NCI-H128 (cell line): ENCODE data around the gene NUP85.
"Not testable (repeated sequence)": the region's sequence is repeated elsewhere in the genome, so short reads cannot be mapped to it uniquely, and the experiment has no call there.

Experiments used
- DNase-seq: peaks from one replicate; lab custom pipeline; 2025; ENCODE audit not compliant: unreplicated experiment; lab: John Stamatoyannopoulos, UW

NUP85 gene

DNA sequence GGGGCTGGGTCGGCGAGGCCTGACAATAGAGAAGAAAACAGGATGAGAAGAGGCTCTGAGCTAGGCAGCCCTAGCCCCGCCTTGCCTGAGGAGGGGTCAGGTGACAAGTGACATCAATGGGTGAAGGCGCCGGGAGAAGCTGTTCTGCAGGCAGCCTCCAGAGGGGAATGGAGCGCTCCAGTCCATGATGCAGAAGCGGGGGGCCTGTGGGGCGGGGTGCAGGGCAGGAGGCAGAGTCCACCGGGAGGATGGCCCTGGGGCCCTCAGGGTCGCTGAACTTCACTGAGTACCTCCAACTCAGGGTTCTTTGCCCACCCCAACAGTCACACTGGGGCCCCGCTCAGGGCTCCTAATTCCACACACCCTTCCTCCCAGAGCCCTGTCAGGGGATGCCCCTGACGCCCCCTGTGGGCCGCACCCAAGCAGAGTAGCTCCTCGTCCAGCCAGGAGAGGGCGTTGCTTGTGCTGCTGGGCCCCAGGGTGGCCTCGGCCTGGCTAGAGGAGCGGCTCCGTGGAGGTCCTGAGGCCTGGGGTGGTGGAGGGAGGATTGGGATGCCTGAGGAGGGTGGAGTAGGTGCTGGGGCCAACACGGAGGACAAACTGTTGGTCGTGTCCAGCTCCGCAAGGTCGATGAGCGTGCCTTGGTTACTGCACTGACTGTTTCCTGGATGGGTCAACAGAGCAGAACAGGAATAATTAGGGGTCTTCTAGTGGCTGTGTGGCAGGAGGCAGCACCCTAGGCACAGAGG lies 35.1 kb downstream of the NUP85 start:
- no peak for DNase-seq

DNA sequence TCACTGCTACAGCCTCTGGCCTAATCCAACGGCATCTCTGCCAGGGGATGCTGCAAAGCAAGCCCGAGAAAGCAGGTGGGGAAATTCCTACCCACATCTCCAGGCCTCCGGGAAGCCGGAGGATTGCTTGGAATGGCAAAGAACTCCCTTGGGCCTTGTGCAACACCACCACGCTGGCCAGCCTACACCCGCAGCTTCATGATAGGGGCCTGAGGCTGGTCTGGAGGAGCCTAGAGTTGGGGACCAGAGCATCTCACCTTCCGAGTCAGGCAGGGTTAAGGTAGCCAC lies 35.6 kb downstream of the NUP85 start:
- no peak for DNase-seq

DNA sequence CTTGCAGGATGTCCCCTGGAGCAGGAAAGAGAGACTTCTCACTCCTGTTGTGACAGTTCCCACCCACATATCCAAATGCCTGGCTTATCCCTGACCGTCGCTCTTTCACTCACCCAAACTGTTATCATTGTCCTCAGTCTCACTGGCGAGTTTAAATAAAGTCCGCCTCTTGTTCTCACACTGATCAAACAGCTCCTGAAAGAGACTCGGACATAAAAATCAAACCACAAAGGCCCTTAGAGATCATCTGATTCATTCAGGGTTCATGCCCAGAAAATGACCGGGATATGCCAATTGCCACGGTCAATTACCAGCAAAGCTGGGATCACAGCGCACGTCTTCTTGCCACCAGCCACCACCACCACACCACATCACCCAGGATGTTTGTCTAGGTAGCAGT lies 36.0 kb downstream of the NUP85 start:
- DNase-seq, result no peak

DNA sequence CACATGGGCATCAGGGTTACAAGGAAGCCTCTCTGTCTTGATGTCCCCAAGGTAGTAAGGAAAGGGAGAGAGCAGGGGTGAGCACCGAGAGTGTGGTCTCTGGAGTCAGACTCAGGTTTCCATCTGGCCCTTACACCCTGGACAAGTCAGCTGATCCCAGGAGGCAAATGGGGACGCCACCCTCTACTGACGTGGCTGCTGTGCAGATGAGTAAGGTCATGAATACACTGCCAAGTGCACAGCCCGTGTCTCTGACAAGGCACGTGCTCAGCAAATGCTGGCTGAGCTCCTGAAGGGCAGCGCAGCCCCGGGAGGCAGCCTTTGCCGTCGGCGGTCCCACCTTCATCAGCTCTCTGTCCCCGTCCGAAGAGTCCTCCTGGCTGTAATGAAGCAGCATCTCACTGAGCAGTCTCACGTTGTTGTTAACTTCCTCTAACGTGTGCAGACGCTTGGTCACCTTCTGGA lies 36.5 kb downstream of the NUP85 start:
- no peak for DNase-seq

DNA sequence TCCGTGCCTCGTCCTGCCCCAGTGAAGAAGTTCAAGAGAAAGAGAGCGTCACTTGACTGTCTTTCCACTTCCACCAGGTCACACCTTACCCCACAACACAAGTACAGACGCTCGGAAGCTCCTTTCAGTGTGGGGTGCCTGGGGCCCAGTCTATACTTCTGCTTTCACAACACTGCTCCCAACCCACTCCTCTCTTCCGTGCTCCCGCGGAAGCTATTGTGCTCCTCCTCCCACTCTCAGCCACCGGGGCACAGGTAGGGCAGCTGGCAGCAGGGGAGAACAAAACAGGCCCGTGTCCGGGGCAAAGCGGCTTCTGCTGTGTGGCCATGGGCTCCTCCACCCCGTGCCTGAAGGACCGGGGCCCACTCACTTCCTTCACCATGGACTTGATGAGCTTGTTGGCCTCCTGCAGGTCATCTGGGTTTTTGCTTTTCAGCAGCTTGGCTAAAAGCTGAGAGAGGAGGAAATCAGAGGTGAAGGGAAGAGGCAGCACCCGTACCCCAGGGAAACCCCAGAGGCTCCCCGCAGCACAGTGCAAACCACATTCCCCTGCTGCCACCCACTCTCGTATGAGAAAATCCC lies 37.1 kb downstream of the NUP85 start:
- no peak for DNase-seq

DNA sequence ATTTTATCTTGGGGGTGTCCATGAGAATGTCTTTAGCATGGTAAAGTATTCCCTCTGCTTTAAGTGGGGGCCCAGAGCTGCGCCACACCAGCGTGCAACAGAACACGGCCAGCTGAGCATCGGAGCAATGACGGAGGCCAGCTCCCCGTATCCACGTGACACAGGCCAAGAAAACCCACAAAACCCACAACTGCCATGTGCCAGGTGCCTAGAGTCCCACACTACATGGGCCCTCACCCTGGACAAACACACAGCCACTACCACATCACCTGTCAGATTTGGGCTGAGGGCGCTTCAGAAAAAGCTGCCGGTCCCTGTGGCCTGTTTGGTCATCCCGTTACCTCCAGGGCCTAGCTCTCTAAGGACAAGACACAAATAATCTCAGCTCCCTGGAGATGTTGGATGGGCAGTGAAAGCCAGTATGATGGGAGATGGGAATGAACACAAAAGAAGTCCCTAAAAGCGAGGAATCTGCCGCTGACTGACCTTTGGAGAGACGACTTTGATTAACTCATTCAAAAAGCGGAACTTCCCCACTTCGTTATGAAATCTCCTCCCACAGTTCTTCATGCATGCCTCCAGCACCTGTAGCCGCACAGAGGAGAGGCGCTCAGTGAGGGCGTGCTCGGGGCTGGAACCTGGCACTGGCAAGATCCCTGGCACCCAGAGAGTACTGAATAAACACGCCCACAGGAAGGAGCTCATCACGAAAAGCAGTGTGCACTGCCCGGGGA lies 38.8 kb downstream of the NUP85 start:
- no peak for DNase-seq

DNA sequence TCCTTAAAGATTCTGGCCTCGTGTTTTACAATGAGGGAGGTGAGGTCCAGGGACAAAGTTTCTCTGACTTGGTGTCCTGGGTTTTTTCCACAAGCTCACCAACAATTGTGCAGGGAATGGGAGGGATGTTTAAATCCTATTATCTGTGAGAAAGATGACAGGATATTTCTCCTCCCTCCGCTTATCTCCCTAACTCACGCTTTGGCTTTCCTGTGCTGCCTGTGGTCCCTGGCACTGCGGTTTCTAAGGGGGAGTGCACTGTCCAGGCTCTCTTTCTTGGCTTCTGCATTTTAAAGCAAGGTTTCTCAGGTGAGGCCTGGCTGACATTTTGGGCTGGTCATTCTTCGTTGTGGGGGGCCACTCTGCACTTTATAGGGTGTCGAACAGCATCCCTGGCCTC lies 39.5 kb downstream of the NUP85 start:
- DNase-seq, result no peak

DNA sequence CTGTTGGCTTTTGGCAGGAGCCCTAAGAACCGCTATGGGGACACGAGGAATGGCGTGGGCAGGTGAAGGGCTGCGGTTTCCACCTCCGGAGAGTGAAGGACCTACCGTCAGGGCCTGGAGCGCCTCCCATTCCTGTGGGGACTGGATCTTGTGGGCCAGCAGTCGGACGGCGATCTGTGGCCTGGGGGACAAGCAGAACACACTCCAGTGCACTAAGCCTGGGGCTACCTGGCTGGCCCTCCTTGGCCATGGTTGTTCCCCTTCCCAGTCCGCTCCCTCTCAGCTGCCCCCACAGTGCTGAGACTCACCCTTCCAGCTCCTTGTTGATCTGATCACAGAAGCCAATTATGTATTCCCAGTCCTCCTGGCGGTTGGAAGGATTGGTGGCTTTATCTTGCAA lies 40.9 kb downstream of the NUP85 start:
- no peak for DNase-seq

DNA sequence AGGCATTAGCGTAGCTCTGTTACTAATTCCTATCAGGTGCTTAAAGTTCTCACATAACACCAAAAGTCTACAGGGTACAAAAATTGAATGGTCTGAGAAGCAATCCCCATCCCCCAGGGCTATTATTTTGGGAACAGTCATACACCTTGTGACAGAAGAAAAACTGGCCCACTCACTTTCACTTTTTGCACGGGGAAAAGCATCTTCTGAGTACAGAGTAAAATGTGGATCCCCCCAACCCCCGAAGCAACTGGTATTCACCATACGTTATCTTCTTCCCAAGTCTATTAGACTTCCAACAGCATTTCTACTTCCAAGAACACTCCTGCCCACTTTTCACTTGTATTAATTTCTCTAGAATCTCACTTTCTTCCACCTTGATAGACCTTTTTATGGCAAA lies 44.1 kb downstream of the NUP85 start:
- no peak for DNase-seq

DNA sequence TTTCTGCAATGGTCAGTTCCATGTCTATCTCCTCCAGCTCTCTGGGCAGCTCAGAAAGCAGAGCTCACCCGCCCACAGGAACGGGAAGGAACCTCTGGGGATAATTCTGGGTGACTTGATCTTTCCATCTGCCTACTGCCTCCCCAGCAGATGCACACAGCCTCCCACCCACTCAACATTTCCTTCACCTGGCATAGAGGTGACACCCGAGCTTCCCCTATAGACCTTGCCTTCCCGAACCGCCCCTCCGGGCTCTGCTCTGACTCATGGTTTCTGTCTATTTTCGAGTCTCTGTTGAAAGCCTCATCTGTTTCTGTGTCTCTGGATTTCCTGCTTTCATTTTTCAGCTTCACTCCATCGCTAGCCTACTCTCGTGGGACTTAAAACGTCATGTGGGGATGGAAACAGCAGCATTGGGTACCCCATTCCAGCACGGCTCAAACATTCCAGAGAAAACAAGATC lies 44.6 kb downstream of the NUP85 start:
- no peak for DNase-seq

DNA sequence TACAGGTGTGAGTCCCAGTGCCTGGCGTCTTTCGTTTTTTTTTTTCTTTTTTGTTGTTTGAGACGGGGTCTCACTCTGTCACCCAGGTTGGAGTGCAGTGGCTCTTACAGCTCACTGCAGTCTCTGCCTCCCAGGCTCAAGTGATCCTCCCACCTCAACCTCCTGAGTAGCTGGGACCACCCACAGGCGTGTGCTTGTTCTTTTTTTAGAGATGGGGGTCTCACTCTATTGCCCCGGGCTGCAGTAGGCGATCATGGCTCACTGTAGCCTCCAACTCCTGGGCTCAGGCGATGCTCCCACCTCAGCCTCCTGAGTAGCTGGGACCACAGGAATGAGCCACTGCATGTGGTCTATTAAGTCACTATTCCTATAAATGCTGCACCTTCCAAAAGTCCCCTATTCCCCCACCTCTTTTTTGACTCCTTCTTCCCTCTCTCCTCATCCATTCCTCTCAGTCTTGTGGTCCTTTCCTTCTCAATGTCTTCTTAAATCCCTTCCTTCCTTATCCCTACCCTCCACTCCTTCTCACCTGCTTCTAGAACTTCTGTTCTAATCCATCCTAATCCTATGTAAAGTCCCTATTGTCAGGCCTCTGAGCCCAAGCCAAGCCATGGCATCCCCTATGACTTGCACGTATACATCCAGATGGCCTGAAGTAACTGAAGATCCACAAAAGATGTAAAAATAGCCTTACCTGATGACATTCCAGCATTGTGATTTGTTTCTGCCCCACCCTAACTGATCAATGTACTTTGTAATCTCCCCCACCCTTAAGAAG lies 46.7 kb downstream of the NUP85 start:
- DNase-seq, result no peak

DNA sequence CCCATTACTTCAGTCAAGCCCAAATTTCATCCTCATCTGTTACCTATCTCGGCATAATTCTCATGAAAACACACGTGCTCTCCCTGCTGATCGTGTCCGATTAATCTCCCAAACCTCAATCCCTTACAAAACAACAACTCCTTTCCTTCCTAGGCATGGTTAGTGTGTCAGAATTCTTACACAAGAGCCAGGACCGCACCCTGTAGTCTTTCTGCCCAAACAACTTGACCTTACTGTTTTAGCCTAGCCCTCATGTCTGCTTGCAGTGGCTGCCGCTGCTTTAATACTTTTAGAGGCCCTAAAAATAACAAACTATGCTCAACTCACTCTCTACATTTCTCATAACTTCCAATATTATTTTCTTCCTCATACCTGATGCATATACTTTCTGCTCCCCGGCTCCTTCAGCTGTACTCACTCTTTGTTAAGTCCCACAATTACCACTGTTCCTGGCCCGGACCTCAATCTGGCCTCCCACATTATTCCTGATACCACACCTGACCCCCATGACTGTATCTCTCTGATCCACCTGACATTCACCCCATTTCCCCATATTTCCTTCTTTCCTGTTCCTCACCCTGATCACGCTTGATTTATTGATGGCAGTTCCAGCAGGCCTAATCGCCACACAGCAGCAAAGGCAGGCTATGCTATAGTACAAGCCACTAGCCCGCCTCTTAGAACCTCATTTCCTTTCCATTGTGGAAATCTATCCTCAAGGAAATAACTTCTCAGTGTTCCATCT lies 50.6 kb downstream of the NUP85 start:
- DNase-seq, result not testable (repeated sequence)

DNA sequence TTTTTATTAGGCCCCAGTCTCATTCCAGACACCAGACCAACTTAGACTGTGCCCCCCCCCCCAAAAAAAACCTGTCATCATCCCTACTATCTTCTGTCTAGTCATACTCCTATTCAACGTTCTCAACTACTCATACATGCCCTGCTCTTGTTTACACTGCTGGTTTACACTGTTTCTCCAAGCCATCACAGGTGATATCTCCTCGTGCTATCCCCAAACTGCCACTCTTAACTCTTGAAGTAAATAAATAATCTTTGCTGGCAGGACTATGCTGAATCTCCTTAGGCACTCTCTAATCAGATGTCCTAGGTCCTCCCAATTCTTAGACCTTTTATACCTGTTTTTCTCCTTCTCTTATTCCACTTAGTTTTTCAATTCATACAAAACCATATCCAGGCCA lies 51.7 kb downstream of the NUP85 start:
- not testable (repeated sequence) for DNase-seq

DNA sequence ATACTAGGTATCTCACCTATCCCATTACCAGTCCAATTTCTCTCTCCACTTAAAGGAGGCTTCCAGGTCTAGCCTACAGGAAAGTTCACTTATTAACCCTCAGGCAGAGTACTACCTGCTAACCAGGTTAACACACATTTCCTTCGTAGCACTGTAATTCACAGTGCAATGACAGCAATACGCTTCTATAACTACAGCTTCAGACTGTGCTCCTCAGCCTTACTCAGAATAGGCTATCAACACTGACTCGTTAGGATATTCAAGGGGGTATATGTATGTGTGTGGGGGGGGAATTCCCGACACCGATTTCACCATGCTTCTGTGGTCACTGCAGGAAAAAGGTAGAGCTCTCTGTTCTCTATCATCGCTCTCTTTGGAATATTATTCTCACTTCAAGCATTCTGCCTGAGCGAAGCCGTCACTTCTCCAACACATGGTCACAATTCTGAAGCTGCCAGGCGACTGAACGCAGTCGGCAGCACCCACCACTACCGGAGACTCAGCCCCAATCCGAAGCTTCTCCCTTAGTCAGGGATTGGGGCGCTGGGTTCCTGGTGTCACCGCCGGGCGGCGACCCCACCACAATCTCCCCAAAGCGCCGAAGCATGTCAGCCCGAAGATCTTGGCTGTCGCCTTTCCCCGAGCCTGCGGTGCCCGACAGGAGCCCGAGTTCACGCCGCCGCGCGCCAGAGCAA lies 55.3 kb downstream of the NUP85 start:
- no peak for DNase-seq

DNA sequence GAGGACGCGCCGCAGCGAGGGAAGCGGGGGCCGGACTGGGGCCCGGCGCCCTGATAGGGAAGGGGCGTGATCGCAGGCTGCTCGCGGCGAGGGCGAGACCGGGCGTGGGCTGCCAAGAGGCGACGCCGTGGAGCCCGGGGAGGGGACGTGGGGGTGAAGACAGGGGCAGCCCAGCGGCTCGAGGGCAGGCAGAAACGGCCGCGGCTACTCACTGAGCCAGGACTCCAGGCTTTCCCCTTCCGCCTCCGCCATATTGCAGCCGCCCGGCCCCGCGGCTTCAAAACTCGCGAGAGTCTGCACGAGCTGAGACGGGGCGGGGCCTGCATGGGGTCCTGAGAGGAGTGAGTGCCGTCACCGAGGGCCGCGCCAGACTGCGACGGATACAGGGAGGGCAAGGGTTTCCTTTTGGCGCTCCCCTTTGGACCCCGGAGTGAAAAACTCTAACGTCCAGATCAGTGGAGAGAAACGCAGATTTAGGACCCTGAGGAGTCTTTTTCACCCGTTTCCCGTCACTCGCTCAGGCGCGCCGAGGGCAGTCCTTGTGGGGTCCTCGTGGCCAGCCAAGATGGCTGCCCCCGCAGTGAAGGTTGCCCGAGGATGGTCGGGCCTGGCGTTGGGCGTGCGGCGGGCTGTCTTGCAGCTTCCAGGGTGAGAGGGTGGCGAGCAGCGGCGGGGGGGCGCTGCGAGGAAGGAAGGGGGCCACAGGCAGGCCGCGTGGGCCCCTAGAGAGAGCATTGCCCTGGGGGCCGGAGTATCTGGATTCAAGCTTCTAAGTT lies 56.0 kb downstream of the NUP85 start, which contains the start of the genes GGA3 and MRPS7:
Gene GGA3 (minus strand): TSS at position 271 of the 776 bp plus-strand sequence. CDS start 19 bp downstream, at position 252.
Gene MRPS7 (plus strand): TSS at position 544 of the 776 bp plus-strand sequence. CDS start 22 bp downstream, at position 566.
- DNase-seq, result peak; percentile 73

DNA sequence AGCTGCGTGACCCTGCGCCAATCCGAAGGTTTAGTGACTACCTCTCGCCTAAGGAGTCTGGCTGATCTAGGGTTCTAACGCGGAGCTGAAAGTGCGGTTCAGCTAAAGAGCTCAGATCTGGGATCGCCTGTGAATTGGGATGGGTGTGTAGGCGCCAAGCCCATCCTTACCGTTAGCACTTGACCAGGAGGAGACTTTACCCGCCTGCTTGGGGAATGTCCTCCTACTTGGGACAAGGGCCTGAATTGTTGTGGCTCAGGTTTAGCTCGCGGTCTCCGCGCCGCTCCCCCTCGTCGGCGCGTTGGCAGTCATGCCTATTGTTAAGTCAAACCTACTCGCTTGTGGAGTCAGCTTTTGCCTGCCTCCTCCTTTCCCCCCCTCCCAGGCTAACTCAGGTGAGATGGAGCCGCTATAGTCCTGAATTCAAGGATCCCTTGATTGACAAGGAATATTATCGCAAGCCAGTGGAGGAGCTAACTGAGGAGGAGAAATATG lies 56.7 kb downstream of the NUP85 start:
- DNase-seq, result no peak

DNA sequence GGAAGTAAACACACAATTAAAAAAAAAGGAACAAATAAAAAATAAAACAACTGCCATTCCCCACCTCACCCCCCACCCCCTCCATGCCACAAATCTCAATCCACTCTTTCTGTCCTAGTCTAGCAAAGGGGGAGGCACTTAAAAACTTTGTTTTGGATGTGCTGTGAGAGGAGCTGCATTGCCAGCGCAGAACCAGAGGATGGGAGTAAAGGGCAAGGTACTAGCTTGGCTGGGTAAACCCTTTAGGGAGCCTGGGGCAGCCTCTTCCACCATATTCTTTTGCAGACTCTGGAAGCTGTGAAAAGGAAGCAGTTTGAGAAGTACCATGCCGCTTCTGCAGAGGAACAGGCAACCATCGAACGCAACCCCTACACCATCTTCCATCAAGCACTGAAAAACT lies 57.6 kb downstream of the NUP85 start:
- DNase-seq, result no peak

DNA sequence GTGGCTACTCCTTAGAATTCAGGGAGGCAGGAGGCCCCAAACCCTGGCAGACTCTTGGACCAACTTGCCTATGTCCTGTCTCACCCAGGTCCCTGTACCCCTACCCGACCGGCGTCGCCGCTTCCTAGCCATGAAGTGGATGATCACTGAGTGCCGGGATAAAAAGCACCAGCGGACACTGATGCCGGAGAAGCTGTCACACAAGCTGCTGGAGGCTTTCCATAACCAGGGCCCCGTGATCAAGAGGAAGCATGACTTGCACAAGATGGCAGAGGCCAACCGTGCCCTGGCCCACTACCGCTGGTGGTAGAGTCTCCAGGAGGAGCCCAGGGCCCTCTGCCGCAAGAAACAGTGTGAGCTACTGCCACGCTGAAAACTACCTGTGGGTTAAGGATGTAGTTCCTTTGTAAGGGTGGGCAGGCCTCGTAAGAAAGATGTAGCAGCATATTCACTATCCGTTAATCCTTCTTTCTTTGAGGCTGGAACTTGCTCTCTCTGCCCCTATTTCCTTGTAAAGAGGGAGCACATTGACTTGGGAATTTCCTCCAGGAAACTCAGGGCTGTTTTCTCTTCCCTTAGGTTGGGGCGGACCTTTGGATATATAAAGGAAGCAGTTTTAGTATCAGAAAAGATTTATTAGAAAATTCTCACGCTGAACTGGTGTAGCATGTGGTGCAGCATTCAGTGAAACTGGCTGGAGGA lies 60.3 kb downstream of the NUP85 start:
- DNase-seq, result no peak
